Coronary artery (tissue), 2 donors: Measurements from ENCODE around the gene ZC2HC1C.
A peak's percentile ranks its signal among the peaks of the same experiment; 100 is the strongest.

ENCODE experiments used
- DNase-seq: peaks from one replicate; pipeline ENCODE4 v3.0.0-alpha.2; 2017; ENCODE audit warnings: low spot score
- H3K27ac ChIP-seq, 2 donors: fragments of 200-600 bp; sonication (generic); one replicate each; pipeline ENCODE4 v1.5.1; 2016 to 2019
- H3K4me3 ChIP-seq: fragments of 200-600 bp; sonication (generic); 2 replicates; pipeline ENCODE4 v1.5.1; 2016; ENCODE audit warnings: mild to moderate bottlenecking, moderate library complexity
- TF ChIP-seq, protein P1 (sequence below): fragments of 200-600 bp; sonication (generic); IDR thresholded peaks from one replicate; pipeline ENCODE4 v1.5.1; 2019; ENCODE audit warnings: antibody characterized with exemption

Gene ZC2HC1C

DNA sequence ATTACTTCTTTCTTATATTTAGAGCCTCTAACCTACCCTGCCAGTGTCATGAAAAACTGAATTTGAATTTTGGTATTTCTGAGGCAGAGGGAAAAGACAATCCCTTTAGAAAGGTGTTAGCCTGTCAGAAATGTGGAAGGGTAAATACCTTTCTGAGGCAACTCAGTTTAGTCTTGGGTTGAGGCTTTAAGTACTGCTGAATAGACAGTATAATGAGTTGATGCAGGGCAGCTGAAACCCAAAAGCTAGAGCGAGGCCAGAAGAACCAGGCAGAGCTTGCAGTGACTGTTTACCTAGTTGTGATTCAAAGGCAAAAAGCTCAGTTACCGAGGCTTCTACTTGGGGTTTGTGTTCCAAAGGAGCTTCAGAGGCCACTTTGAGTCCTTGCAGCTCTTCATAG, 18.7 kb downstream of the ZC2HC1C start:
- no peak for DNase-seq
- no peak overlapping the region for H3K27ac ChIP-seq
- H3K4me3 ChIP-seq, result no peak overlapping the region
- TF ChIP-seq, protein P1, sequence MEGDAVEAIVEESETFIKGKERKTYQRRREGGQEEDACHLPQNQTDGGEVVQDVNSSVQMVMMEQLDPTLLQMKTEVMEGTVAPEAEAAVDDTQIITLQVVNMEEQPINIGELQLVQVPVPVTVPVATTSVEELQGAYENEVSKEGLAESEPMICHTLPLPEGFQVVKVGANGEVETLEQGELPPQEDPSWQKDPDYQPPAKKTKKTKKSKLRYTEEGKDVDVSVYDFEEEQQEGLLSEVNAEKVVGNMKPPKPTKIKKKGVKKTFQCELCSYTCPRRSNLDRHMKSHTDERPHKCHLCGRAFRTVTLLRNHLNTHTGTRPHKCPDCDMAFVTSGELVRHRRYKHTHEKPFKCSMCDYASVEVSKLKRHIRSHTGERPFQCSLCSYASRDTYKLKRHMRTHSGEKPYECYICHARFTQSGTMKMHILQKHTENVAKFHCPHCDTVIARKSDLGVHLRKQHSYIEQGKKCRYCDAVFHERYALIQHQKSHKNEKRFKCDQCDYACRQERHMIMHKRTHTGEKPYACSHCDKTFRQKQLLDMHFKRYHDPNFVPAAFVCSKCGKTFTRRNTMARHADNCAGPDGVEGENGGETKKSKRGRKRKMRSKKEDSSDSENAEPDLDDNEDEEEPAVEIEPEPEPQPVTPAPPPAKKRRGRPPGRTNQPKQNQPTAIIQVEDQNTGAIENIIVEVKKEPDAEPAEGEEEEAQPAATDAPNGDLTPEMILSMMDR, result no peak

DNA sequence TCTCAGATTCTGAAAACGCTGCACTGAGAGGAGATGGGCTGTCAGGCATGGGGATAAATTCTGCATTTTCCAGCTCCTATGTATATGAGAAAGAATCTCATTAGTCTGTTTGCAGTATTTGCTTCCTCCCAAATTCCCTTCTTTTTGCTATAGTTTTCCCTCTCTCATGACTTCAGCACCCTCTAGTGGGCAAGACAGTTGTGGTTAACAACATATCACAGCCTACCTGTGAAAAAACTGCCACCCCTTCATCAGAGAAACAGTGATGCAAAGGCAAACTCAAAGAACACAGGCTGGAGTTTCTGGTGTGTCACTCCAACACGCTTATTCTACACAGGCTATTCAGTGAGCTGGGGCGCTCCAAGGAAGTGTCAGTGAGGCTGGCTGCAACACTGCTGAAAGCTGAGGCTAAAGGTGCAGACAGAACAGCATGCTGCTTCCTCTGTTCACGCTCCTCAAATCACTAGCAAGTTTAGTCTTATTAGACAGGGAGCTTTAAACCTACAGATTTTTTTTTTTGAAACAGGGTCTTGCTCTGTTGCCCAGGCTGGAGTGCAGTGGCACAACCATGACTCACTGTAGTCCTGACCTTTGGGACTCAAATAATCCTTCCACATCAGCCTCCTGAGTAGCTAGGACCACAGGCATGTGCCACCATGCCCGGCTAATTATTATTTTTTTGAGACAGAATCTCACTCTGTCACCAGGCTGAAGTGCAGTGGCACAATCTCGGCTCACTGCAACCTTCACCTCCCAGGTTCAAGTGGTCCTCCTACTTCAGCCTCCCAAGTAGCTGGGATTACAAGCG, 19.3 kb downstream of the ZC2HC1C start:
- TF ChIP-seq, protein P1, result peak; percentile 63
- no peak for DNase-seq
- Histone ChIP-seq H3K4me3 (no peak overlapping the region), H3K27ac (no peak overlapping the region)

DNA sequence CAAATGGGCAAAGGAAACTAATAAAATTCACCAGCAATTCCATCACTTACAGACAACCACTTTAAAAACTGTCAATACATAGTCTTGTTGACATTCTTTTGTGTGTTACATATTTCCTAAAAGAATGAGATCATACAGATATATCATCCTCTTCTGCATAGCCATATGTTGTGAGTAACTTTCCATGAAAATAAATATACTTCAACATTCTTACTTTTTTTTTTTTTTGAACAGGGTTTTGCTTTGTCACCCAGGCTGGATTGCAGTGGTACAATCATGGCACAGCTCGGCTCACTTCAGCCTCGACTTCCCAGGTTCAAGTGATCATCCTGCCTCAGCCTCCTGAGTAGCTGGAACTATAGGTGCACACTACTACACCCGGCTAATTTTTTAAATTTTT, 20.9 kb downstream of the ZC2HC1C start:
- no peak overlapping the region for H3K27ac ChIP-seq
- DNase-seq, result no peak
- TF ChIP-seq, protein P1, result no peak

DNA sequence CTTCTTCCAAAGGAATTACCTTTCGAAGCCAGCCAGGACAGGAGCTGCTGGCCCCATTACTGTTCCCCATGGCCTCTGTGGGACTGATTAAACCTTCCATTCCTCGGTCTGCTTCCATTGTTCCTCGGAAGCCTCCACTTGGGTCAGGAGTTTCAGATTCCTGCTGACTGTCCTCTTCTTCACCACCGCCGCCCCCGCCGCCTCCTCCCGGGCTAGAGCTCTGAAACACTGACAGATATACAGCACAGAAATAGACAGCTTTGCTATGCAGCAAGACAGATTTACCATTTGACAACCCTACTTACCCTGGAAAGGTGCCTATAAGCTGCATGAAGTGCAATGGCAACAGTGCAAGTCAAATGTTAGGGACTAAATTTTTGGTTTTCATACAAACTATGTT, 21.8 kb downstream of the ZC2HC1C start:
- H3K27ac ChIP-seq, result no peak overlapping the region
- no peak overlapping the region for H3K4me3 ChIP-seq
- DNase-seq, result no peak
- TF ChIP-seq, protein P1, result no peak

More for the DNA sequence above, 20.9 kb downstream of the ZC2HC1C start:
- no peak overlapping the region for H3K4me3 ChIP-seq

DNA sequence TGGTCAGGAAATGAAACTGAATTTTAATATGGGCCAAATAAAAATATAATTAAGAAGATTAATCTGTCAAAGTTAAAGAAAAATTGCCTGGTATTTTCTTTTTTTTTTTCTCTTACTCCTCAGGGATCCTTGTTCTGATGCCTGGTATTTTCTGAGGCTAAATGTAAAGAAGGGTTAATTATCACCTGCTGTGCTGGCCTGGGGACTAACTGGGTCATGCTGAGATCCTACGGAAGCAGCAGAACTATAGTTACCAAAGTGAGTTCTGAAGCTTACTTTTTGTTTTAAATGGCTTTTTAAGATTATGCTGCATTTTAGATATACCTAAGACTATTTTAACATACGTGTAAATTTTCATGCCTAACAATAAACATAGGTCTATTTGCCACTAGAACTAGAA, 23.3 kb downstream of the ZC2HC1C start:
- H3K4me3 ChIP-seq, result no peak overlapping the region
- no peak overlapping the region for H3K27ac ChIP-seq
- TF ChIP-seq, protein P1, result no peak
- DNase-seq, result no peak

DNA sequence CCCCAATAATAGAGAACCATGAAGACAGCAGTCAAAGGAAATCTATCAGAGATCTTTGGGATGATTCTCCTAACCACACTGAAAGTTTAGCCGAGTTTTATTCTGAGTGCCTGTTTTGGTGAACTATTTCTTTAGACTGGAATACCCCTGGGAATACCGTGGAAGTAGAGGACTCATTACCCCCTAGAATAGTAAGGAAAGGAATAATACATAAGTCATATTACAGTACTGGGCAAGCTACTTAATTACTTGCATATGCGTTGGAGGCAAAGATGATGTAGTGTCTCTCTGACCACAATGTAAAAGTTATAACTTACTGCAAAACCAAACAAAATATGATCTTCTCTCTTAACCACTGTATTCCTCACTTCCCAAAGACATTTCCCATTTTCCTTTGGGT, 25.5 kb downstream of the ZC2HC1C start:
- TF ChIP-seq, protein P1, result no peak
- H3K4me3 ChIP-seq, result no peak overlapping the region
- H3K27ac ChIP-seq, result no peak overlapping the region
- no peak for DNase-seq

DNA sequence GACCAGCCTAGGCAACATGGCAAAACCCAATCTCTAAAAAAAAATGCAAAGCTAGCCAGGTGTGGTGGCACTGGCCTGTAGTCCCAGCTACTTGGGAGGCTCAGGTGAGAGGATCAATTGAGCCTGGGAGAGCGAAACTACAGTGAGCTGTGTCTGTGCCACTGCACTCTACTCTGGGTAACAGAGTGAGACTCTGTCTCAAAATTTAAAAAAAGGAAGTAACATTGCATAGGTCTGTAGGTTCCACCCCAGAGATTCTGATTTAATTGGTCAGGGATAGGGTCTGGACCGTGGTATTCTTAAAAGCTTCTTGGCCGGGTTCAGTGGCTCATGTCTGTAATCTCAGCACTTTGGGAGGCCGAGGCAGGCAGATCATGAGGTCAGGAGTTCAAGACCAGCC, 26.2 kb downstream of the ZC2HC1C start:
- H3K27ac ChIP-seq, result no peak overlapping the region
- no peak for DNase-seq
- H3K4me3 ChIP-seq, result no peak overlapping the region
- TF ChIP-seq, protein P1, result no peak
